Endothelial cell of umbilical vein (primary cell): ENCODE measurements around the gene SH2D3C. TPM values are rescaled to one million over a fixed set of nuclear protein-coding genes. Genes with fewer than 3 reads are reported as not detected.

Experiments
- BruUV-seq: library from RNA; stranded (reverse); fragments of 400-500 nt; replicated peaks from 2 replicates; lab custom pipeline; 2021; lab: Mats Ljungman, UMichigan
- CTCF ChIA-PET: fragments of 300-600, 350-600 bp; sonication (Branson Sonifier 250); formaldehyde crosslinking; loops from one replicate; lab custom pipeline; 2021; ENCODE audit warnings: antibody characterized with exemption, inconsistent platforms; lab: Charles Lee
- POLR2A ChIA-PET: fragments of 300-600, 350-600 bp; sonication (Branson Sonifier 250); formaldehyde crosslinking; loops from one replicate; lab custom pipeline; 2021; ENCODE audit warnings: antibody characterized with exemption, inconsistent platforms; lab: Charles Lee
- DNase-seq: peaks from one replicate; pipeline ENCODE4 v3.0.0-alpha.2; 2011; ENCODE audit warnings: low read depth, low spot score
- FAIRE-seq: peaks from 2 replicates; lab custom pipeline; 2011; peaks lifted over from hg19 to GRCh38; lab: Jason Lieb, UNC
- H2AFZ ChIP-seq: 2 replicates; pipeline ENCODE4 v1.6.0; 2012; ENCODE audit warnings: low read depth, low read length, control low read depth, inconsistent platforms
- H3K27ac ChIP-seq: 2 replicates; pipeline ENCODE4 v1.5.1; 2011; ENCODE audit warnings: low read depth, mild to moderate bottlenecking, control low read depth, low read length, moderate library complexity; ENCODE audit not compliant: insufficient read depth
- H3K27me3 ChIP-seq, 2 experiments: 2 replicates each; pipeline versions ENCODE4 v1.6.0 to v1.6.1; 2011; ENCODE audit warnings: low read length in 2 of 2, mixed read lengths in 1 of 2; ENCODE audit not compliant: control insufficient read depth in 2 of 2, insufficient read depth in 2 of 2
- H3K36me3 ChIP-seq, 2 experiments: 2 replicates in 1 of 2; 3 replicates in 1 of 2; pipeline ENCODE4 v1.5.1; 2011; ENCODE audit warnings: low read length in 2 of 2, mild to moderate bottlenecking in 1 of 2, moderate library complexity in 1 of 2; ENCODE audit not compliant: control insufficient read depth in 2 of 2, insufficient read depth in 2 of 2; ENCODE audit errors: extremely low read depth in 1 of 2
- H3K4me1 ChIP-seq: 3 replicates; pipeline ENCODE4 v1.5.1; 2011; ENCODE audit warnings: mild to moderate bottlenecking, low read length; ENCODE audit not compliant: control insufficient read depth, insufficient read depth; ENCODE audit errors: extremely low read depth
- H3K4me2 ChIP-seq: 2 replicates; pipeline ENCODE4 v1.6.1; 2011; ENCODE audit warnings: low read length, control low read depth, mixed read lengths; ENCODE audit not compliant: insufficient read depth
- H3K4me3 ChIP-seq, 3 experiments: fragments of 200-600 bp in 1 of 3; sonication (generic), shearing (Covaris generic) in 1 of 3; replicated peaks in 1 of 3; 2 replicates each; pipeline ENCODE4 v1.5.1; 2011 to 2016; ENCODE audit warnings: control low read depth in 3 of 3, low read length in 3 of 3, mild to moderate bottlenecking in 2 of 3, inconsistent platforms in 1 of 3, low read depth in 1 of 3, moderate library complexity in 1 of 3; ENCODE audit not compliant: insufficient read depth in 1 of 3
- H3K79me2 ChIP-seq: 2 replicates; pipeline ENCODE4 v1.6.0; 2012; ENCODE audit warnings: low read length, inconsistent platforms; ENCODE audit not compliant: control insufficient read depth, insufficient read depth
- H3K9ac ChIP-seq: replicated peaks from 2 replicates; pipeline ENCODE3; 2011; ENCODE audit warnings: low read length, control low read depth; ENCODE audit not compliant: insufficient read depth; ENCODE audit errors: extremely low read depth
- H3K9me1 ChIP-seq: replicated peaks from 3 replicates; pipeline ENCODE4 v1.6.0; 2011; ENCODE audit warnings: mild to moderate bottlenecking, low read length; ENCODE audit not compliant: control insufficient read depth, insufficient read depth; ENCODE audit errors: extremely low read depth
- H3K9me3 ChIP-seq: replicated peaks from 2 replicates; pipeline ENCODE4 v1.5.1; 2012; ENCODE audit warnings: low read length, inconsistent platforms; ENCODE audit not compliant: control insufficient read depth, insufficient read depth
- H4K20me1 ChIP-seq: replicated peaks from 2 replicates; pipeline ENCODE3; 2011; ENCODE audit warnings: mild to moderate bottlenecking, low read length; ENCODE audit not compliant: control insufficient read depth, insufficient read depth; ENCODE audit errors: extremely low read depth
- CTCF ChIP-seq, 2 donors: IDR thresholded peaks; 1 replicate in 1 of 2; 2 replicates in 1 of 2; pipeline ENCODE4 v1.5.1; 2011; ENCODE audit warnings: low read length in 2 of 2, mild to moderate bottlenecking in 2 of 2, moderate library complexity in 2 of 2, control low read depth in 1 of 2, inconsistent platforms in 1 of 2, low read depth in 1 of 2; ENCODE audit not compliant: insufficient read depth in 1 of 2; ENCODE audit errors: extremely low read depth in 1 of 2
- EZH2 ChIP-seq: IDR thresholded peaks from 2 replicates; pipeline ENCODE4 v1.6.1; 2012; ENCODE audit warnings: borderline replicate concordance, low read depth, mild to moderate bottlenecking, moderate library complexity, low read length, inconsistent platforms; ENCODE audit not compliant: severe bottlenecking
- FOS ChIP-seq: IDR thresholded peaks from 2 replicates; pipeline ENCODE4 v1.6.1; 2011; ENCODE audit warnings: mild to moderate bottlenecking, low read length, moderate library complexity, borderline replicate concordance; ENCODE audit not compliant: insufficient read depth
- GATA2 ChIP-seq: IDR thresholded peaks from 2 replicates; pipeline ENCODE4 v1.7.0; 2011; ENCODE audit warnings: low read depth, mild to moderate bottlenecking, moderate library complexity, mixed read lengths, low read length; ENCODE audit not compliant: insufficient read length, insufficient read depth
- JUN ChIP-seq: IDR thresholded peaks from 2 replicates; pipeline ENCODE4 v1.6.1; 2011; ENCODE audit warnings: borderline replicate concordance, low read depth; ENCODE audit not compliant: insufficient read length, insufficient read depth
- MAX ChIP-seq: IDR thresholded peaks from 2 replicates; pipeline ENCODE4 v1.6.1; 2011; ENCODE audit not compliant: insufficient read depth, insufficient read length
- MYC ChIP-seq: IDR thresholded peaks from one replicate; pipeline ENCODE4 v1.6.1; 2011; ENCODE audit warnings: mild to moderate bottlenecking, low read depth, low read length
- POLR2A ChIP-seq: IDR thresholded peaks from 2 replicates; pipeline ENCODE4 v1.6.1; 2012; ENCODE audit warnings: low read depth, mild to moderate bottlenecking, control low read depth, low read length
- POLR2AphosphoS5 ChIP-seq: IDR thresholded peaks from 2 replicates; pipeline ENCODE4 v1.6.1; 2012; ENCODE audit warnings: low read depth, mild to moderate bottlenecking, control low read depth, low read length, moderate library complexity; ENCODE audit not compliant: insufficient read depth
- dilution Hi-C: fragments of 300-500 bp; cut with MboI; formaldehyde crosslinking; loops from one replicate; pipeline ENCODE4 v1.15.0; 2019; ENCODE audit warnings: low sequenced_read_pairs; ENCODE audit not compliant: extremely low pct_ligation_motif_present
- intact Hi-C: fragments of 100-400 bp; cut with micrococcal nuclease; formaldehyde crosslinking; loops from one replicate; pipeline ENCODE4 v1.10.0; 2022
- polyA plus RNA-seq, 4 experiments: library from polyadenylated mRNA; depleted of rRNA in 3 of 4; stranded (reverse) in 3 of 4; unstranded in 1 of 4; fragments of >200 nt; gene quantifications; 2 replicates each; pipeline versions ENCODE4 v1.2.1 to v1.2.3, GENCODE V29; 2011 to 2012; ENCODE audit warnings: missing spikeins in 1 of 4
- total RNA-seq: library from RNA; stranded (reverse); gene quantifications from 2 replicates; pipeline ENCODE4 v1.2.3, GENCODE V29; 2021

The SH2D3C gene
- total and polyA plus RNA-seq, 2 donors (not counting 3 experiments of a cell fraction or from before 2014, with no cell fraction given), result 95.0 to 173 TPM

GRCh38 chr9:127697575-127697974 is 80.9 kb downstream of the SH2D3C start:
- Histone ChIP-seq H3K9me1 (no peaks in the 10 kb centered on the region), H3K4me3 (no peak overlapping the region), H4K20me1 (no peaks in the 10 kb centered on the region), H3K4me2 (no peak overlapping the region), H3K27me3 (no peaks in the 10 kb centered on the region), H2AFZ (no peak overlapping the region), H3K36me3 (no peaks in the 10 kb centered on the region), H3K9me3 (no peaks in the 10 kb centered on the region), H3K4me1 (no peaks in the 10 kb centered on the region), H3K27ac (no peak overlapping the region), H3K9ac (no peak overlapping the region), H3K79me2 (no peaks in the 10 kb centered on the region)
- dilution Hi-C loops (no loop called here), intact Hi-C loops (loop anchor here (5.0 kb wide), 1 partner anchor 85 kb away; the partner anchor contains the start of gene STXBP1)
- no TSS peak for BruUV-seq
- no peak for FAIRE-seq
- CTCF ChIA-PET, result interaction anchor here (0.8 to 1.4 kb wide), 3 partner anchors 8 to 37 kb away, joined by 3 to 4 read pairs (median 3); partner anchors contain the start of gene TOR2A
- no peak for DNase-seq
- TF ChIP-seq MAX (no peak), CTCF (IDR thresholded peaks at IDR 0.05; ENCODE audit: extremely low read depth in 1 of 2, insufficient read depth in 1 of 2, low read depth in 1 of 2, low read length in 2 of 2) (no peak), MYC (no peak), POLR2A (no peak), FOS (no peak), POLR2AphosphoS5 (no peak), JUN (no peak), GATA2 (no peak), EZH2 (no peak)
- POLR2A ChIA-PET, result no interaction called here
